ENCODE measurements around the gene USP13. TPM values are rescaled to one million over a fixed set of nuclear protein-coding genes. Genes with fewer than 3 reads are reported as not detected.

USP13 gene
- total and polyA plus RNA-seq, 2 donors = 1.8 to 3.6 TPM

GRCh38 chr3:179703816-179704215, 51.0 kb downstream of the USP13 start:
- 98% methylated on average over 3 of the region's 3 CpGs for WGBS
- Histone ChIP-seq H3K4me3 (ENCODE audit: low read length in 2 of 2) (no peak overlapping the region), H3K27ac (ENCODE audit: low read depth in 1 of 2, low read length in 1 of 2) (no peak overlapping the region), H3K27me3 (ENCODE audit: control insufficient read depth in 2 of 2, insufficient read depth in 1 of 2, low read length in 1 of 2) (no peaks in the 10 kb centered on the region), H3K4me1 (ENCODE audit: control insufficient read depth in 2 of 2, insufficient read depth in 2 of 2, low read length in 2 of 2) (no peaks in the 10 kb centered on the region), H3K9me3 (ENCODE audit: control insufficient read depth in 2 of 2, insufficient read depth in 1 of 2, low read length in 1 of 2) (no peaks in the 10 kb centered on the region), H3K36me3 (ENCODE audit: control insufficient read depth in 2 of 2, insufficient read depth in 2 of 2, low read length in 1 of 2) (peaks cover 3 to 5% of the 10 kb centered on the region in 2 donors)
- no peak for DNase-seq (ENCODE audit: low read depth in 6 of 9, low spot score in 9 of 9)

- DNase-seq (ENCODE audit: low read depth in 6 of 9, low spot score in 9 of 9) = no peak
- Histone ChIP-seq H3K36me3 (ENCODE audit: control insufficient read depth in 2 of 2, insufficient read depth in 2 of 2, low read length in 1 of 2) (peaks cover 4 to 9% of the 10 kb centered on the region in 2 donors), H3K27me3 (ENCODE audit: control insufficient read depth in 2 of 2, insufficient read depth in 1 of 2, low read length in 1 of 2) (no peaks in the 10 kb centered on the region), H3K27ac (ENCODE audit: low read depth in 1 of 2, low read length in 1 of 2) (no peak overlapping the region), H3K4me3 (ENCODE audit: low read length in 2 of 2) (no peak overlapping the region), H3K4me1 (ENCODE audit: control insufficient read depth in 2 of 2, insufficient read depth in 2 of 2, low read length in 2 of 2) (no peaks in the 10 kb centered on the region), H3K9me3 (ENCODE audit: control insufficient read depth in 2 of 2, insufficient read depth in 1 of 2, low read length in 1 of 2) (no peaks in the 10 kb centered on the region)
- 97% methylated on average over 1 of the region's 1 CpG for WGBS
These were observed 53.4 kb downstream of the USP13 start for GRCh38 chr3:179706233-179706632.

- H3K27ac ChIP-seq (ENCODE audit: low read depth in 1 of 2, low read length in 1 of 2) = no peak overlapping the region
- peaks cover 2 to 9% of the 10 kb centered on the region in 2 donors for H3K36me3 ChIP-seq (ENCODE audit: control insufficient read depth in 2 of 2, insufficient read depth in 2 of 2, low read length in 1 of 2)
- H3K4me1 ChIP-seq (ENCODE audit: control insufficient read depth in 2 of 2, insufficient read depth in 2 of 2, low read length in 2 of 2) = no peaks in the 10 kb centered on the region
- H3K9me3 ChIP-seq (ENCODE audit: control insufficient read depth in 2 of 2, insufficient read depth in 1 of 2, low read length in 1 of 2) = no peaks in the 10 kb centered on the region
- no peak overlapping the region for H3K4me3 ChIP-seq (ENCODE audit: low read length in 2 of 2)
- DNase-seq (ENCODE audit: low read depth in 6 of 9, low spot score in 9 of 9) = no peak
- no peaks in the 10 kb centered on the region for H3K27me3 ChIP-seq (ENCODE audit: control insufficient read depth in 2 of 2, insufficient read depth in 1 of 2, low read length in 1 of 2)
- 98% methylated on average over 5 of the region's 5 CpGs for WGBS
These were observed 57.2 kb downstream of the USP13 start for GRCh38 chr3:179710079-179710478.

GRCh38 chr3:179713643-179714090, 60.8 kb downstream of the USP13 start:
- no peak overlapping the region for H3K4me3 ChIP-seq (ENCODE audit: low read length in 2 of 2)
- H3K9me3 ChIP-seq (ENCODE audit: control insufficient read depth in 2 of 2, insufficient read depth in 1 of 2, low read length in 1 of 2) = no peaks in the 10 kb centered on the region
- H3K4me1 ChIP-seq (ENCODE audit: control insufficient read depth in 2 of 2, insufficient read depth in 2 of 2, low read length in 2 of 2) = no peaks in the 10 kb centered on the region
- H3K27me3 ChIP-seq (ENCODE audit: control insufficient read depth in 2 of 2, insufficient read depth in 1 of 2, low read length in 1 of 2) = no peaks in the 10 kb centered on the region
- H3K27ac ChIP-seq (ENCODE audit: low read depth in 1 of 2, low read length in 1 of 2) = no peak overlapping the region
- no peak for DNase-seq (ENCODE audit: low read depth in 6 of 9, low spot score in 9 of 9)
- 99% methylated on average over 6 of the region's 6 CpGs for WGBS
- H3K36me3 ChIP-seq (ENCODE audit: control insufficient read depth in 2 of 2, insufficient read depth in 2 of 2, low read length in 1 of 2) = peaks cover 0 to 7% of the 10 kb centered on the region in 2 donors

DNA sequence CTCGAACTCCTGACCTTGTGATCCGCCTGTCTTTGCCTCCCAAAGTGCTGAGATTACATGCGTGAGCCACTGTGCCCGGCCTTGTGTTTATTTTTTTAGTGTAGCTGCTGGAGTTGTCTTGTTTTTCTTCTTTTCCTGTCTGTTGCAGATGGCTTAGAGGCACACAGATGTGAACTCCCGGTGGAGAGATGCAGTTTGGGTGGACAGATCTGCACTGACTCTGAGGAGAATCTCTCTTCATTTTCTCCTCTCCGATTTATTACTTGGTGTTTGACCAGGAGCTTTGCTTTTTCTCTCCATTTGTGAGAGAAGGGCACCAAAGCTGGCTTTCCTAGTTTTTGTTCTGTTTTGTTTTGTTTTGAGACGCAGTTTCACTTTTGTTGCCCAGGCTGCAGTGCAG, 62.7 kb downstream of the USP13 start:
- WGBS = 97% methylated on average over 7 of the region's 7 CpGs
- no peaks in the 10 kb centered on the region for H3K27me3 ChIP-seq (ENCODE audit: control insufficient read depth in 2 of 2, insufficient read depth in 1 of 2, low read length in 1 of 2)
- H3K4me3 ChIP-seq (ENCODE audit: low read length in 2 of 2) = no peak overlapping the region
- no peaks in the 10 kb centered on the region for H3K9me3 ChIP-seq (ENCODE audit: control insufficient read depth in 2 of 2, insufficient read depth in 1 of 2, low read length in 1 of 2)
- peaks cover 0 to 3% of the 10 kb centered on the region in 2 donors for H3K36me3 ChIP-seq (ENCODE audit: control insufficient read depth in 2 of 2, insufficient read depth in 2 of 2, low read length in 1 of 2)
- H3K4me1 ChIP-seq (ENCODE audit: control insufficient read depth in 2 of 2, insufficient read depth in 2 of 2, low read length in 2 of 2) = no peaks in the 10 kb centered on the region
- H3K27ac ChIP-seq (ENCODE audit: low read depth in 1 of 2, low read length in 1 of 2) = no peak overlapping the region
- no peak for DNase-seq (ENCODE audit: low read depth in 6 of 9, low spot score in 9 of 9)

GRCh38 chr3:179716226-179716625, 63.4 kb downstream of the USP13 start:
- no peak overlapping the region for H3K4me3 ChIP-seq (ENCODE audit: low read length in 2 of 2)
- WGBS = 98% methylated on average over 4 of the region's 4 CpGs
- H3K4me1 ChIP-seq (ENCODE audit: control insufficient read depth in 2 of 2, insufficient read depth in 2 of 2, low read length in 2 of 2) = no peaks in the 10 kb centered on the region
- H3K27me3 ChIP-seq (ENCODE audit: control insufficient read depth in 2 of 2, insufficient read depth in 1 of 2, low read length in 1 of 2) = no peaks in the 10 kb centered on the region
- no peaks in the 10 kb centered on the region for H3K36me3 ChIP-seq (ENCODE audit: control insufficient read depth in 2 of 2, insufficient read depth in 2 of 2, low read length in 1 of 2)
- H3K27ac ChIP-seq (ENCODE audit: low read depth in 1 of 2, low read length in 1 of 2) = no peak overlapping the region
- no peaks in the 10 kb centered on the region for H3K9me3 ChIP-seq (ENCODE audit: control insufficient read depth in 2 of 2, insufficient read depth in 1 of 2, low read length in 1 of 2)
- no peak for DNase-seq (ENCODE audit: low read depth in 6 of 9, low spot score in 9 of 9)

- Histone ChIP-seq H3K4me1 (ENCODE audit: control insufficient read depth in 2 of 2, insufficient read depth in 2 of 2, low read length in 2 of 2) (no peaks in the 10 kb centered on the region), H3K9me3 (ENCODE audit: control insufficient read depth in 2 of 2, insufficient read depth in 1 of 2, low read length in 1 of 2) (no peaks in the 10 kb centered on the region), H3K4me3 (ENCODE audit: low read length in 2 of 2) (no peak overlapping the region), H3K36me3 (ENCODE audit: control insufficient read depth in 2 of 2, insufficient read depth in 2 of 2, low read length in 1 of 2) (peaks cover 0 to 4% of the 10 kb centered on the region in 2 donors), H3K27ac (ENCODE audit: low read depth in 1 of 2, low read length in 1 of 2) (no peak overlapping the region), H3K27me3 (ENCODE audit: control insufficient read depth in 2 of 2, insufficient read depth in 1 of 2, low read length in 1 of 2) (no peaks in the 10 kb centered on the region)
- DNase-seq (ENCODE audit: low read depth in 6 of 9, low spot score in 9 of 9) = no peak
- 68% methylated on average over 2 of the region's 2 CpGs for whole genome bisulfite sequencing
These were observed 64.0 kb downstream of the USP13 start for GRCh38 chr3:179716811-179717210.

GRCh38 chr3:179717219-179717618, 64.4 kb downstream of the USP13 start:
- Histone ChIP-seq H3K27me3 (ENCODE audit: control insufficient read depth in 2 of 2, insufficient read depth in 1 of 2, low read length in 1 of 2) (no peaks in the 10 kb centered on the region), H3K27ac (ENCODE audit: low read depth in 1 of 2, low read length in 1 of 2) (no peak overlapping the region), H3K4me1 (ENCODE audit: control insufficient read depth in 2 of 2, insufficient read depth in 2 of 2, low read length in 2 of 2) (no peaks in the 10 kb centered on the region), H3K4me3 (ENCODE audit: low read length in 2 of 2) (no peak overlapping the region), H3K9me3 (ENCODE audit: control insufficient read depth in 2 of 2, insufficient read depth in 1 of 2, low read length in 1 of 2) (no peaks in the 10 kb centered on the region), H3K36me3 (ENCODE audit: control insufficient read depth in 2 of 2, insufficient read depth in 2 of 2, low read length in 1 of 2) (peaks cover 0 to 4% of the 10 kb centered on the region in 2 donors)
- no peak for DNase-seq (ENCODE audit: low read depth in 6 of 9, low spot score in 9 of 9)
- 96% methylated on average over 1 of the region's 1 CpG for WGBS

- Histone ChIP-seq H3K36me3 (ENCODE audit: control insufficient read depth in 2 of 2, insufficient read depth in 2 of 2, low read length in 1 of 2) (peaks cover 4 to 7% of the 10 kb centered on the region in 2 donors), H3K9me3 (ENCODE audit: control insufficient read depth in 2 of 2, insufficient read depth in 1 of 2, low read length in 1 of 2) (no peaks in the 10 kb centered on the region), H3K4me1 (ENCODE audit: control insufficient read depth in 2 of 2, insufficient read depth in 2 of 2, low read length in 2 of 2) (no peaks in the 10 kb centered on the region), H3K27me3 (ENCODE audit: control insufficient read depth in 2 of 2, insufficient read depth in 1 of 2, low read length in 1 of 2) (no peaks in the 10 kb centered on the region), H3K4me3 (ENCODE audit: low read length in 2 of 2) (no peak overlapping the region), H3K27ac (ENCODE audit: low read depth in 1 of 2, low read length in 1 of 2) (no peak overlapping the region)
- 94% methylated on average over 10 of the region's 10 CpGs for WGBS
- DNase-seq (ENCODE audit: low read depth in 6 of 9, low spot score in 9 of 9) = no peak
These were observed 66.4 kb downstream of the USP13 start for GRCh38 chr3:179719048-179719734.

Data from thymus (tissue), 11 donors.